ENCODE data around the gene PCMTD2. TPM values are rescaled to one million over a fixed set of nuclear protein-coding genes. Genes with fewer than 3 reads are reported as not detected.

Gene PCMTD2
- polyA plus RNA-seq, 3 donors, result 26.5 to 49.1 (median 27.6) TPM

DNA sequence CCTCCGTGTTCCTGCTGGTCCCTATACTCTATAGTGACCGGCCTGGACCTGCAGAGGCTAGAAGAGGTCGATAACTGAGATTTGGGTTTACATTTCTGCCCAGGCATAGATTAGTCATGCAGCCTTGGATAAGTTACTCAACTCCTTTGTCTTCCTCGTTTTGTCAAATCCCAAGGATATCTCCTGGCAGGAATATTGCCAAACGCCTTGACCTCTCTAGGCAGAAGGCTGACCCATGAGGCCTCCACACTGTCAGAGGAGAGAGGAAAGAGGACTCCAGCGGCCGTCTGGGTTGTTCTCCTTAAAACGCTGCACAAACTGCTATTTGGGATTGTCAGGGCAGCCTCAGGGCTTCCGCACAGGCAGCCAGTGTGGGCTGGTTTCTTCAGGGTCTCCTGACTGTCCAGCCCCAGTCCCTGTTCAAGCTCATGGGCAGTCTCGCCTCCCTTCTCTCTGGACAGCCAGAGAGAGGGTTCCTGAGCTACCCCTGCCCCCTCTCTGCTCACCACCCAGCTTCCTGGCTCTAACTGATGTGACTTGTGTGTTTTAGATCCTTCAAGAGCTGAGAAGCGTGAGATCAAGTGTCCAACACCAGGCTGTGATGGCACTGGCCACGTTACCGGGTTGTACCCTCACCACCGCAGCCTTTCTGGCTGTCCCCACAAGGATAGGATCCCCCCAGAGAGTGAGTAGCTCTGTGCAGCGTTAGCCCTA is 44.7 kb upstream of the PCMTD2 start:
- H3K9ac ChIP-seq (ENCODE audit: insufficient read depth, low read length, poor library complexity, severe bottlenecking), result no peak overlapping the region
- no peaks in the 10 kb centered on the region for H3K27me3 ChIP-seq (ENCODE audit: control insufficient read depth in 2 of 2, insufficient read depth in 2 of 2, low read length in 2 of 2)
- intact Hi-C loops (cut with micrococcal nuclease), result no loop called here
- no peaks in the 10 kb centered on the region for H3K36me3 ChIP-seq (replicated peaks in 1 of 2; ENCODE audit: control insufficient read depth in 1 of 2, insufficient read depth in 2 of 2, low read length in 2 of 2)
- H3K27ac Mint-ChIP-seq, result no peak overlapping the region
- no peak for DNase-seq
- TF ChIP-seq CTCF (IDR thresholded peaks at IDR 0.05), result no peak
- peaks cover 3 to 9% (median 9%) of the 10 kb centered on the region in 3 donors for H3K27me3 Mint-ChIP-seq (ENCODE audit: low read depth in 3 of 3)
- no peak overlapping the region for H3K4me2 ChIP-seq (replicated peaks; ENCODE audit: extremely low read depth, low read length, poor library complexity, severe bottlenecking)
- H3K4me3 Mint-ChIP-seq, result no peak overlapping the region
- H3K4me1 Mint-ChIP-seq, result no peaks in the 10 kb centered on the region
- H3K4me1 ChIP-seq (ENCODE audit: control insufficient read depth in 1 of 2, insufficient read depth in 2 of 2, low read length in 2 of 2), result no peaks in the 10 kb centered on the region
- H2AFZ ChIP-seq (ENCODE audit: insufficient read depth, low read depth, low read length, poor library complexity, severe bottlenecking), result no peak overlapping the region
- H3K27ac ChIP-seq (ENCODE audit: low read depth in 1 of 2, low read length in 2 of 2), result no peak overlapping the region
- H3K36me3 Mint-ChIP-seq, result no peaks in the 10 kb centered on the region
- H3K4me3 ChIP-seq (replicated peaks in 1 of 3; ENCODE audit: low read depth in 2 of 3, low read length in 3 of 3), result no peak overlapping the region
- 89% methylated on average over 14 of the region's 15 CpGs for WGBS (ENCODE audit: insufficient coverage)
- H3K9me3 ChIP-seq (replicated peaks in 1 of 2; ENCODE audit: control insufficient read depth in 1 of 2, insufficient read depth in 1 of 2, low read length in 2 of 2), result no peaks in the 10 kb centered on the region
- H3K79me2 ChIP-seq (ENCODE audit: insufficient read depth, low read length), result no peaks in the 10 kb centered on the region
- H3K9me3 Mint-ChIP-seq, result peaks cover 0 to 1% (median 0%) of the 10 kb centered on the region in 7 donors
- H4K20me1 ChIP-seq (ENCODE audit: insufficient read depth, low read length), result no peaks in the 10 kb centered on the region

- no peak for TF ChIP-seq CTCF (IDR thresholded peaks at IDR 0.05)
- Mint-ChIP-seq H3K4me1 (no peaks in the 10 kb centered on the region), H3K27ac (no peak overlapping the region), H3K36me3 (no peaks in the 10 kb centered on the region), H3K27me3 (ENCODE audit: low read depth in 3 of 3) (peaks cover 3 to 9% (median 4%) of the 10 kb centered on the region in 3 donors), H3K9me3 (peaks cover 0 to 1% (median 0%) of the 10 kb centered on the region in 7 donors), H3K4me3 (no peak overlapping the region)
- H3K36me3 ChIP-seq (replicated peaks in 1 of 2; ENCODE audit: control insufficient read depth in 1 of 2, insufficient read depth in 2 of 2, low read length in 2 of 2), result no peaks in the 10 kb centered on the region
- intact Hi-C loops (cut with micrococcal nuclease), result no loop called here
- no peak overlapping the region for H2AFZ ChIP-seq (ENCODE audit: insufficient read depth, low read depth, low read length, poor library complexity, severe bottlenecking)
- H3K4me1 ChIP-seq (ENCODE audit: control insufficient read depth in 1 of 2, insufficient read depth in 2 of 2, low read length in 2 of 2), result no peaks in the 10 kb centered on the region
- no peak for DNase-seq
- H3K9ac ChIP-seq (ENCODE audit: insufficient read depth, low read length, poor library complexity, severe bottlenecking), result no peak overlapping the region
- H3K79me2 ChIP-seq (ENCODE audit: insufficient read depth, low read length), result no peaks in the 10 kb centered on the region
- H3K9me3 ChIP-seq (replicated peaks in 1 of 2; ENCODE audit: control insufficient read depth in 1 of 2, insufficient read depth in 1 of 2, low read length in 2 of 2), result no peaks in the 10 kb centered on the region
- 92% methylated on average over 11 of the region's 21 CpGs for WGBS (ENCODE audit: insufficient coverage)
- no peak overlapping the region for H3K4me2 ChIP-seq (replicated peaks; ENCODE audit: extremely low read depth, low read length, poor library complexity, severe bottlenecking)
- H4K20me1 ChIP-seq (ENCODE audit: insufficient read depth, low read length), result no peaks in the 10 kb centered on the region
- H3K27ac ChIP-seq (ENCODE audit: low read depth in 1 of 2, low read length in 2 of 2), result no peak overlapping the region
- no peak overlapping the region for H3K4me3 ChIP-seq (replicated peaks in 1 of 3; ENCODE audit: low read depth in 2 of 3, low read length in 3 of 3)
- H3K27me3 ChIP-seq (ENCODE audit: control insufficient read depth in 2 of 2, insufficient read depth in 2 of 2, low read length in 2 of 2), result no peaks in the 10 kb centered on the region
Observed at GRCh38 chr20:64211874-64212658, 43.5 kb upstream of the PCMTD2 start.
